Tibial nerve (tissue), 4 donors: ENCODE results near the gene RIF1.

Experiments used
- EP300 ChIP-seq, 2 donors: sonication (generic); formaldehyde crosslinking; IDR thresholded peaks; one replicate each; pipeline ENCODE4 v1.6.1; 2017; ENCODE audit warnings: antibody characterized with exemption in 2 of 2, mild to moderate bottlenecking in 1 of 2
- POLR2A ChIP-seq, 2 donors: fragments of 450-650 bp; IDR thresholded peaks; one replicate each; pipeline ENCODE4 v1.6.1; 2017; ENCODE audit warnings: antibody characterized with exemption in 2 of 2, mild to moderate bottlenecking in 2 of 2, moderate library complexity in 2 of 2
- TF ChIP-seq, protein P1 (sequence below), 5 experiments: fragments of 200-600 bp in 3 of 5; fragments of 450-650 bp in 2 of 5; sonication (generic) in 3 of 5; IDR thresholded peaks; one replicate each; pipeline ENCODE4 v1.5.1; 2016 to 2019; ENCODE audit warnings: antibody characterized with exemption in 5 of 5, mild to moderate bottlenecking in 3 of 5, moderate library complexity in 2 of 5

GRCh38 chr2:151523850-151524249, 114.1 kb downstream of the RIF1 start:
- TF ChIP-seq, protein P1, sequence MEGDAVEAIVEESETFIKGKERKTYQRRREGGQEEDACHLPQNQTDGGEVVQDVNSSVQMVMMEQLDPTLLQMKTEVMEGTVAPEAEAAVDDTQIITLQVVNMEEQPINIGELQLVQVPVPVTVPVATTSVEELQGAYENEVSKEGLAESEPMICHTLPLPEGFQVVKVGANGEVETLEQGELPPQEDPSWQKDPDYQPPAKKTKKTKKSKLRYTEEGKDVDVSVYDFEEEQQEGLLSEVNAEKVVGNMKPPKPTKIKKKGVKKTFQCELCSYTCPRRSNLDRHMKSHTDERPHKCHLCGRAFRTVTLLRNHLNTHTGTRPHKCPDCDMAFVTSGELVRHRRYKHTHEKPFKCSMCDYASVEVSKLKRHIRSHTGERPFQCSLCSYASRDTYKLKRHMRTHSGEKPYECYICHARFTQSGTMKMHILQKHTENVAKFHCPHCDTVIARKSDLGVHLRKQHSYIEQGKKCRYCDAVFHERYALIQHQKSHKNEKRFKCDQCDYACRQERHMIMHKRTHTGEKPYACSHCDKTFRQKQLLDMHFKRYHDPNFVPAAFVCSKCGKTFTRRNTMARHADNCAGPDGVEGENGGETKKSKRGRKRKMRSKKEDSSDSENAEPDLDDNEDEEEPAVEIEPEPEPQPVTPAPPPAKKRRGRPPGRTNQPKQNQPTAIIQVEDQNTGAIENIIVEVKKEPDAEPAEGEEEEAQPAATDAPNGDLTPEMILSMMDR (IDR thresholded peaks at IDR 0.05): no peak
- TF ChIP-seq POLR2A (IDR thresholded peaks at IDR 0.05) (no peak), EP300 (IDR thresholded peaks at IDR 0.05) (no peak)
